Measurements from ENCODE around the gene TMEM17. TPM values are rescaled to one million over a fixed set of nuclear protein-coding genes. Genes with fewer than 3 reads are reported as not detected.

Gene TMEM17
- total and polyA plus RNA-seq, 9 of the 15 experiments (the other 6 are each of a cell fraction or from before 2014, with no cell fraction given): 0.58 to 2.2 (median 1.2) TPM

- no peak for TF ChIP-seq CHAMP1 (IDR thresholded peaks at IDR 0.05)
These were observed 53.1 kb downstream of the TMEM17 start (continued) for GRCh38 chr2:62452701-62453454.

GRCh38 chr2:62450716-62451191 is 55.2 kb downstream of the TMEM17 start:
- no peak overlapping the region for H3K4me2 ChIP-seq (ENCODE audit: insufficient read depth, low read length)
- no peaks in the 10 kb centered on the region; the same call in 1 of the 2 replicates for H4K20me1 ChIP-seq (replicated peaks; ENCODE audit: control insufficient read depth, insufficient read depth, low read length)
- WGBS (ENCODE audit: insufficient coverage, low coverage, missing lambda C conversion rate): 17% methylated on average over 9 of the region's 9 CpGs
- peaks cover 0 to 28% of the 10 kb centered on the region in 2 experiments; a peak in 4 of 5 replicates for H3K27me3 ChIP-seq (ENCODE audit: control insufficient read depth in 2 of 2, insufficient read depth in 2 of 2, low read length in 2 of 2)
- H2AFZ ChIP-seq (ENCODE audit: low read depth, low read length): no peak overlapping the region
- H3K9me3 ChIP-seq (replicated peaks; ENCODE audit: control insufficient read depth, insufficient read depth, low read depth, low read length): no peaks in the 10 kb centered on the region
- no peak for DNase-seq (ENCODE audit: extremely low read depth in 1 of 4, low spot score in 3 of 4)
- in situ Hi-C loops (cut with MboI) (loop anchor here (10.0 kb wide), 1 partner anchor 734 kb away; no protein-coding TSS in a partner anchor), intact Hi-C loops (cut with micrococcal nuclease) (loop anchor here (10.0 kb wide), 1 partner anchor 494 kb away; no protein-coding TSS in a partner anchor)
- no peak for FAIRE-seq
- ChIA-PET CTCF (ENCODE audit: low intra/inter-chr PET ratio) (no interaction called here), POLR2A (interaction anchor here (0.6 kb wide), 1 partner anchor 256 kb away, joined by 3 read pairs; no protein-coding TSS in a partner anchor)
- TF ChIP-seq ZHX1 (conservative IDR thresholded peaks at IDR 0.05; ENCODE audit: low read length) (no peak), HSF4 (CRISPR knock-in tag; IDR thresholded peaks at IDR 0.05; ENCODE audit: borderline replicate concordance) (no peak), ZKSCAN3 (CRISPR knock-in tag; IDR thresholded peaks at IDR 0.05) (no peak), ZFP36 (IDR thresholded peaks at IDR 0.05; ENCODE audit: low read depth, low read length, partially characterized antibody) (no peak), ZNF184 (CRISPR knock-in tag; IDR thresholded peaks at IDR 0.05) (no peak)
- H3K4me3 ChIP-seq: no peak overlapping the region
- H3K4me1 ChIP-seq (replicated peaks in 1 of 2; ENCODE audit: control insufficient read depth in 2 of 2, insufficient read depth in 2 of 2, low read length in 2 of 2): no peaks in the 10 kb centered on the region
- no peaks in the 10 kb centered on the region for H3K36me3 ChIP-seq (ENCODE audit: control insufficient read depth, insufficient read depth, low read length)
- no peak overlapping the region for H3K9ac ChIP-seq (ENCODE audit: insufficient read depth in 1 of 2, low read depth in 2 of 2, low read length in 2 of 2)
- no TSS peak for BruUV-seq (replicated peaks)
- ATAC-seq: no peak
- H3K9me1 ChIP-seq (ENCODE audit: control insufficient read depth, insufficient read depth, low read length): no peaks in the 10 kb centered on the region
- no peak overlapping the region for H3K27ac ChIP-seq (ENCODE audit: extremely low read depth, low read depth, low read length)
- no peaks in the 10 kb centered on the region for H3K79me2 ChIP-seq (ENCODE audit: control insufficient read depth, insufficient read depth, low read length)
